ENCODE data around the gene SGPP1.
"Not testable (repeated sequence)": the region's sequence is repeated elsewhere in the genome, so short reads cannot be mapped to it uniquely, and the experiment has no call there.

The SGPP1 gene

GRCh38 chr14:63727736-63728728, at the start of gene SGPP1:
Gene SGPP1, minus strand, starts transcription at chr14:63728065. Its CDS starts 121 bp downstream, at chr14:63727944.
- peak; percentile 28 for DNase-seq

GRCh38 chr14:63777024-63777423, 49.2 kb upstream of the SGPP1 start:
- DNase-seq, result no peak

GRCh38 chr14:63773504-63773903, 45.6 kb upstream of the SGPP1 start:
- DNase-seq, result no peak

- no peak for DNase-seq
Measured at GRCh38 chr14:63770187-63770807, 42.4 kb upstream of the SGPP1 start.

GRCh38 chr14:63766611-63767010, 38.7 kb upstream of the SGPP1 start:
- DNase-seq, result no peak

GRCh38 chr14:63764620-63765139, 36.8 kb upstream of the SGPP1 start:
- DNase-seq, result no peak

- no peak for DNase-seq
Measured at GRCh38 chr14:63764103-63764502, 36.2 kb upstream of the SGPP1 start.

GRCh38 chr14:63761351-63762117, 33.7 kb upstream of the SGPP1 start:
- no peak for DNase-seq

GRCh38 chr14:63760014-63760413, 32.1 kb upstream of the SGPP1 start:
- no peak for DNase-seq

- no peak for DNase-seq
Measured at GRCh38 chr14:63759456-63759855, 31.6 kb upstream of the SGPP1 start.

- DNase-seq, result no peak
Measured at GRCh38 chr14:63757211-63757610, 29.3 kb upstream of the SGPP1 start.

GRCh38 chr14:63752449-63753169, 24.7 kb upstream of the SGPP1 start:
- no peak for DNase-seq

GRCh38 chr14:63751076-63751475, 23.2 kb upstream of the SGPP1 start:
- DNase-seq, result not testable (repeated sequence)

- DNase-seq, result no peak
Measured at GRCh38 chr14:63747846-63748245, 20.0 kb upstream of the SGPP1 start.

- DNase-seq, result no peak
Measured at GRCh38 chr14:63745858-63746425, 18.1 kb upstream of the SGPP1 start.

- no peak for DNase-seq
Measured at GRCh38 chr14:63745272-63745671, 17.4 kb upstream of the SGPP1 start.

GRCh38 chr14:63737582-63738006, 9.7 kb upstream of the SGPP1 start:
- DNase-seq, result no peak

- DNase-seq, result no peak
Measured at GRCh38 chr14:63735720-63736119, 7.9 kb upstream of the SGPP1 start.

- no peak for DNase-seq
Measured at GRCh38 chr14:63730659-63731058, 2.8 kb upstream of the SGPP1 start.

- no peak for DNase-seq
Measured at GRCh38 chr14:63727231-63727735, 582 bp downstream of the SGPP1 start.

GRCh38 chr14:63726499-63726898, 1.4 kb downstream of the SGPP1 start:
- DNase-seq, result no peak

All from NCI-H1048 (cell line).